Activated CD4-positive, alpha-beta T cell treated with anti-CD3 and anti-CD28 coated beads, Interleukin-2, amount 10 ng/mL, durations not matched to agents 7 days and 5 days (primary cell): ENCODE results near the gene PDZD4. TPM values are rescaled to one million over a fixed set of nuclear protein-coding genes. Genes with fewer than 3 reads are reported as not detected.

ENCODE experiments used
- CTCF ChIA-PET: fragments of 350-600 bp; sonication (Branson Sonifier 250); formaldehyde crosslinking; loops from one replicate; lab custom pipeline; 2021; ENCODE audit warnings: antibody characterized with exemption; lab: Charles Lee
- POLR2A ChIA-PET: fragments of 350-600 bp; sonication (Branson Sonifier 250); formaldehyde crosslinking; loops from one replicate; lab custom pipeline; 2021; ENCODE audit warnings: antibody characterized with exemption; lab: Charles Lee
- DNase-seq: peaks from one replicate; pipeline ENCODE4 v3.0.0-alpha.2; 2020
- H3K27ac Mint-ChIP-seq: one replicate; pipeline ENCODE4 v1.8.0; 2021; ENCODE audit warnings: mild to moderate bottlenecking, moderate library complexity, mixed read lengths
- H3K27me3 Mint-ChIP-seq: one replicate; pipeline ENCODE4 v1.8.0; 2021; ENCODE audit warnings: mixed read lengths
- H3K36me3 Mint-ChIP-seq: one replicate; pipeline ENCODE4 v1.8.0; 2021; ENCODE audit warnings: low read depth, mixed read lengths
- H3K4me1 Mint-ChIP-seq: one replicate; pipeline ENCODE4 v1.8.0; 2021; ENCODE audit warnings: mixed read lengths
- H3K4me3 Mint-ChIP-seq: one replicate; pipeline ENCODE4 v1.8.0; 2021; ENCODE audit warnings: mild to moderate bottlenecking, moderate library complexity, mixed read lengths
- H3K9me3 Mint-ChIP-seq: one replicate; pipeline ENCODE4 v1.8.0; 2021; ENCODE audit warnings: mixed read lengths
- total RNA-seq, 2 experiments: library from RNA; stranded (reverse); gene quantifications; one replicate each; pipeline ENCODE4 v1.2.3, GENCODE V29; 2021

The PDZD4 gene
- total RNA-seq, 2 experiments from 2014 or later: 0.32 to 0.60 TPM

- Mint-ChIP-seq H3K27ac (peak overlapping the region; percentile 85), H3K27me3 (no peaks in the 10 kb centered on the region), H3K4me1 (peaks cover 21% of the 10 kb centered on the region), H3K9me3 (no peaks in the 10 kb centered on the region), H3K36me3 (peaks cover 11% of the 10 kb centered on the region), H3K4me3 (peak overlapping the region; percentile 93)
- peak; percentile 14 for DNase-seq
- POLR2A ChIA-PET: no interaction called here
- CTCF ChIA-PET: interaction anchor here (0.7 to 1.0 kb wide), 2 partner anchors 9 to 23 kb away, joined by 3 read pairs; no protein-coding TSS in a partner anchor
Observed at GRCh38 chrX:153794897-153795816, 35.2 kb downstream of the PDZD4 start.

GRCh38 chrX:153794018-153794896, 36.1 kb downstream of the PDZD4 start, which contains the start of the genes IDH3G and SSR4:
IDH3G (minus strand) TSS chrX:153794375; CDS start chrX:153794326, 49 bp downstream.
SSR4 (plus strand) TSS chrX:153794668; CDS start chrX:153794688, 20 bp downstream.
- peak within 1 kb of the TSS; percentile 92 for H3K27ac Mint-ChIP-seq
- peaks cover 11% of the 10 kb centered on the region for H3K36me3 Mint-ChIP-seq
- H3K4me1 Mint-ChIP-seq: peaks cover 21% of the 10 kb centered on the region
- ChIA-PET CTCF (interaction anchor here (0.7 to 1.0 kb wide), 2 partner anchors 10 to 24 kb away, joined by 3 read pairs; no protein-coding TSS in a partner anchor), POLR2A (no interaction called here)
- no peaks in the 10 kb centered on the region for H3K27me3 Mint-ChIP-seq
- H3K9me3 Mint-ChIP-seq: no peaks in the 10 kb centered on the region
- peak; percentile 93 for DNase-seq
- peak within 1 kb of the TSS; percentile 93 for H3K4me3 Mint-ChIP-seq

DNA sequence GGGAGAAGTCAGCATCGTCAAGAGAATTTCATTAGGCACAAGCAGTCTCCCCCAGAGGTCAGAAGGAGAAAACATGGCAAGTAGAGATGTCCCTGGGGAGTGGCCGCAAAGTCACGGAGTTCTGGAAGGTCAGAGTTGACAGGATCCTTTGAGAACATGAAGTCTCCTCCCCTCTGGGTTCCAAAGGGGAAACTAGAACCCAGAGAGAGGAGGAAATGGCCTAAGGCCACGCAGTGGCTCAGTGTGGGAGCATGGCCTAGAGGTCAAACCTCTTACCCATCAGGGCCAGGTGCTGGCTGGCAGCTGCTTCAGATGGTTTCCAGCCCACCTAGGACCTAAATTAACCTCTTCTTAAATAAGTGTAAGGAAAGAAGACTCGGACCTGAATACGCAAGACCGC, 37.1 kb downstream of the PDZD4 start:
- Mint-ChIP-seq H3K27me3 (no peaks in the 10 kb centered on the region), H3K9me3 (no peaks in the 10 kb centered on the region), H3K4me3 (peak overlapping the region; percentile 93), H3K4me1 (peaks cover 21% of the 10 kb centered on the region), H3K27ac (peak overlapping the region; percentile 82), H3K36me3 (peaks cover 11% of the 10 kb centered on the region)
- ChIA-PET CTCF (no interaction called here), POLR2A (no interaction called here)
- no peak for DNase-seq

- peaks cover 11% of the 10 kb centered on the region for H3K36me3 Mint-ChIP-seq
- no peaks in the 10 kb centered on the region for H3K27me3 Mint-ChIP-seq
- CTCF ChIA-PET: no interaction called here
- no peak overlapping the region for H3K27ac Mint-ChIP-seq
- POLR2A ChIA-PET: no interaction called here
- DNase-seq: no peak
- peak overlapping the region; percentile 93 for H3K4me3 Mint-ChIP-seq
- H3K4me1 Mint-ChIP-seq: peaks cover 21% of the 10 kb centered on the region
- H3K9me3 Mint-ChIP-seq: no peaks in the 10 kb centered on the region
Observed at GRCh38 chrX:153792368-153792767, 38.0 kb downstream of the PDZD4 start.

- DNase-seq: no peak
- ChIA-PET POLR2A (no interaction called here), CTCF (no interaction called here)
- peaks cover 12% of the 10 kb centered on the region for H3K36me3 Mint-ChIP-seq
- peaks cover 19% of the 10 kb centered on the region for H3K4me1 Mint-ChIP-seq
- H3K4me3 Mint-ChIP-seq: no peak overlapping the region
- H3K27ac Mint-ChIP-seq: no peak overlapping the region
- no peaks in the 10 kb centered on the region for H3K9me3 Mint-ChIP-seq
- H3K27me3 Mint-ChIP-seq: no peaks in the 10 kb centered on the region
Observed at GRCh38 chrX:153791104-153791852, 39.1 kb downstream of the PDZD4 start.

DNA sequence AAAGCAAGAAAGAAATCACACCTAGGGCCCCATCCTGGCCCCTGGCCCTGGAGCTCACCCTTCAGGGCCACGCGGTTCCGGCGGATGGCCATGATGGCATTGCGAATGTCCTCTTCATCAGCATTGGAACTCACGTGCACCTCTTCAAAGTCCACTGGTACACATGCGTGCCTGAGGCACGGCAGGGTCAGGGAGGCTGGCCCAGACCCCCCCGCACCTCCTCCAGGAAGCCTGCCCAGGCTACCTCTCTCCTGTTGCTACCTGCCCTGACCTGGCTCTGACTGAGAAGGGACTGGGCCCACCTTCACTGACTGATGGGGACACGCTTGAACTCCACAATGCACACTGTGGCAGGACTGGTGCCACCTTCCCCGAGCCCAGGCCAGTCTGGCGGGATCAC, 40.7 kb downstream of the PDZD4 start:
- Mint-ChIP-seq H3K4me3 (no peak overlapping the region), H3K4me1 (peaks cover 9% of the 10 kb centered on the region), H3K9me3 (no peaks in the 10 kb centered on the region), H3K36me3 (peaks cover 11% of the 10 kb centered on the region), H3K27ac (no peak overlapping the region), H3K27me3 (no peaks in the 10 kb centered on the region)
- ChIA-PET CTCF (interaction anchor here (1.0 kb wide), 1 partner anchor 11 kb away, joined by 3 read pairs; no protein-coding TSS in a partner anchor), POLR2A (no interaction called here)
- DNase-seq: no peak

DNA sequence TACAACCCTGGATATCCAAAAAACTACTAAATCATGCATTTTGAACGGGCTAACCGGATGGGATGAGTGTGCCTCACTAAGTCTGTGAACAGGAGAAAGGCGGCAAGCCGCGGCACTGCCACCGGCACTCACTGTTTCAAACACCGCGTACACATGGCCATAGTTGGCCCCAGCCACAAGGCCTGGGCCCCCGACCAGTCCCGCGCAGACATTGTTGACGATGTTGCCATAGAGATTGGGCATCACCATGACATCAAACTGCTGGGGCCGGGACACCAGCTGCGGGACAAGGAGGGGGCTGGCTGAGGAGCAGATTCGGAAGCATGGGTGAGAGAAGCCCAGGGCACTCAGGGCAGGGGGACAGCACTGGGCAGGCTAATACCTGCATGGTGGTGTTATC, 43.7 kb downstream of the PDZD4 start:
- Mint-ChIP-seq H3K27me3 (no peaks in the 10 kb centered on the region), H3K4me1 (peaks cover 2% of the 10 kb centered on the region), H3K9me3 (no peaks in the 10 kb centered on the region), H3K36me3 (peaks cover 6% of the 10 kb centered on the region), H3K4me3 (no peak overlapping the region), H3K27ac (no peak overlapping the region)
- no peak for DNase-seq
- CTCF ChIA-PET: no interaction called here
- POLR2A ChIA-PET: no interaction called here

GRCh38 chrX:153784325-153784967, 45.9 kb downstream of the PDZD4 start:
- H3K36me3 Mint-ChIP-seq: peaks cover 4% of the 10 kb centered on the region
- no peaks in the 10 kb centered on the region for H3K4me1 Mint-ChIP-seq
- ChIA-PET CTCF (no interaction called here), POLR2A (no interaction called here)
- H3K4me3 Mint-ChIP-seq: no peak overlapping the region
- no peaks in the 10 kb centered on the region for H3K9me3 Mint-ChIP-seq
- H3K27me3 Mint-ChIP-seq: peaks cover 8% of the 10 kb centered on the region
- no peak for DNase-seq
- no peak overlapping the region for H3K27ac Mint-ChIP-seq

GRCh38 chrX:153783378-153784013, 46.8 kb downstream of the PDZD4 start:
- H3K4me3 Mint-ChIP-seq: no peak overlapping the region
- H3K36me3 Mint-ChIP-seq: peaks cover 4% of the 10 kb centered on the region
- ChIA-PET CTCF (no interaction called here), POLR2A (no interaction called here)
- no peak for DNase-seq
- no peaks in the 10 kb centered on the region for H3K9me3 Mint-ChIP-seq
- H3K27ac Mint-ChIP-seq: no peak overlapping the region
- no peaks in the 10 kb centered on the region for H3K4me1 Mint-ChIP-seq
- H3K27me3 Mint-ChIP-seq: peaks cover 8% of the 10 kb centered on the region

DNA sequence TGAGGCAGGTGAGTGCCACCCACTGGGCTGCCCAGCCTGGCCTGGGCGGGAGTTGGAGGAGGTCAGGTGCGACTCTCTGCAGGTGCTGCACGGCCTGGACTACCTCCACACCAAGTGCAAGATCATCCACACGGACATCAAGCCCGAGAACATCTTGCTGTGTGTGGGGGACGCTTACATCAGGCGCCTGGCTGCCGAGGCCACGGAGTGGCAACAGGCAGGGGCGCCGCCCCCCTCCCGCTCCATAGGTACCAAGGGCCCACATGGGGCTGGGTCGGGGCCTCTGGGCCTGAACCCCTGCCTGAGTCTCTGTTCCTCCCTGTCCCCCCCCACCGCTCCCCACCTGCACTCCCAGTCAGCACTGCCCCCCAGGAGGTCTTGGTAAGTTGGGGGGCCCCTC, 47.5 kb downstream of the PDZD4 start:
- H3K4me1 Mint-ChIP-seq: no peaks in the 10 kb centered on the region
- H3K4me3 Mint-ChIP-seq: no peak overlapping the region
- POLR2A ChIA-PET: no interaction called here
- CTCF ChIA-PET: no interaction called here
- H3K27ac Mint-ChIP-seq: no peak overlapping the region
- no peaks in the 10 kb centered on the region for H3K9me3 Mint-ChIP-seq
- no peak for DNase-seq
- peaks cover 8% of the 10 kb centered on the region for H3K27me3 Mint-ChIP-seq
- H3K36me3 Mint-ChIP-seq: peaks cover 4% of the 10 kb centered on the region

DNA sequence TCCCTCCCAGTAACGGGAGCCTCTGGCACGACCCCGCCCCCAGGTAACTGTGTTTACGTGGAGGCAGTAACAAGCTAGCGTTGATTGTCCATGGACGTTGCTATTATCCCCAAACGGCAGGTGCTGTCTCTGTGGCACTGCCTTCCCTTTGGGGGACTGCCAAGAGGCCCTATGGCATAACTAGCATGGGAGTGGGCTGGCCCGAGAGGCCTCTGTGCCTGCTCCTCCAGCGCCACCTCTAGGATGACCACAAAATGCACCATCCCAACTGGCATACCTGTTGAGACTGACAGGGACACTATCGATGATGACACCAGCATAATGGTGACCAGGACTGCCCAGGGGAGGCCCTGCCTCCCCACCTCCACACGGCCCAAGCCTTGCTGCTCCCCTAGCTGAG, 48.0 kb downstream of the PDZD4 start:
- no peak for DNase-seq
- H3K9me3 Mint-ChIP-seq: no peaks in the 10 kb centered on the region
- H3K27me3 Mint-ChIP-seq: peaks cover 8% of the 10 kb centered on the region
- H3K4me3 Mint-ChIP-seq: no peak overlapping the region
- no peak overlapping the region for H3K27ac Mint-ChIP-seq
- no peaks in the 10 kb centered on the region for H3K4me1 Mint-ChIP-seq
- ChIA-PET CTCF (no interaction called here), POLR2A (no interaction called here)
- H3K36me3 Mint-ChIP-seq: peaks cover 4% of the 10 kb centered on the region
